PC-9 (cell line): ENCODE measurements around the gene IL21. TPM values are rescaled to one million over a fixed set of nuclear protein-coding genes. Genes with fewer than 3 reads are reported as not detected.
"Not testable (repeated sequence)": the region's sequence is repeated elsewhere in the genome, so short reads cannot be mapped to it uniquely, and the experiment has no call there.

Experiments used
- BruUV-seq: library from RNA; stranded (reverse); fragments of 400-500 nt; replicated peaks from 2 replicates; lab custom pipeline; 2021; lab: Mats Ljungman, UMichigan
- CTCF ChIA-PET: fragments of 300-600 bp; sonication (Branson Sonifier 250); formaldehyde crosslinking; loops from one replicate; lab custom pipeline; 2022; ENCODE audit warnings: antibody characterized with exemption; lab: Charles Lee
- POLR2A ChIA-PET: fragments of 300-600 bp; sonication (Branson Sonifier 250); formaldehyde crosslinking; loops from one replicate; lab custom pipeline; 2022; ENCODE audit warnings: antibody characterized with exemption; ENCODE audit not compliant: unreplicated experiment; lab: Charles Lee
- DNase-seq, 2 experiments: peaks; one replicate each; pipeline versions ENCODE4 v3.0.0 to v3.0.0-alpha.2; 2015 to 2022; ENCODE audit warnings: mixed read lengths in 1 of 2
- H2AFZ ChIP-seq: fragments of 200-600 bp; sonication (generic); 2 replicates; pipeline ENCODE4 v1.8.1; 2017; ENCODE audit warnings: antibody characterized with exemption
- H3F3A ChIP-seq: fragments of 200-600 bp; sonication (generic); 2 replicates; pipeline ENCODE4 v1.8.1; 2017; ENCODE audit warnings: antibody characterized with exemption, mild to moderate bottlenecking, low read depth; ENCODE audit not compliant: insufficient read depth
- H3K27ac ChIP-seq: fragments of 200-600 bp; sonication (generic); 2 replicates; pipeline ENCODE4 v1.6.1; 2016; ENCODE audit warnings: mixed run types
- H3K27me3 ChIP-seq: fragments of 200-600 bp; sonication (generic); 2 replicates; pipeline ENCODE4 v1.6.1; 2016; ENCODE audit warnings: low read depth, mixed run types; ENCODE audit not compliant: insufficient read depth
- H3K36me3 ChIP-seq: fragments of 200-600 bp; sonication (generic); 2 replicates; pipeline ENCODE4 v1.6.1; 2016; ENCODE audit warnings: low read depth, mixed run types
- H3K4me1 ChIP-seq: fragments of 200-600 bp; sonication (generic); replicated peaks from 2 replicates; pipeline ENCODE4 v1.6.1; 2016; ENCODE audit warnings: mixed run types; ENCODE audit not compliant: insufficient read depth
- H3K4me2 ChIP-seq: fragments of 200-600 bp; sonication (generic); 2 replicates; pipeline ENCODE4 v1.6.1; 2017; ENCODE audit warnings: mixed run types
- H3K4me3 ChIP-seq: fragments of 200-600 bp; sonication (generic); 2 replicates; pipeline ENCODE4 v1.6.1; 2016; ENCODE audit warnings: mixed run types
- H3K79me2 ChIP-seq: fragments of 200-600 bp; sonication (generic); 2 replicates; pipeline ENCODE4 v1.6.1; 2017; ENCODE audit warnings: low read depth, mixed run types
- H3K9me2 ChIP-seq: fragments of 200-600 bp; sonication (generic); 2 replicates; pipeline ENCODE4 v1.8.1; 2017; ENCODE audit warnings: mild to moderate bottlenecking; ENCODE audit not compliant: insufficient read depth
- H3K9me3 ChIP-seq: fragments of 200-600 bp; sonication (generic); 2 replicates; pipeline ENCODE4 v1.8.1; 2016; ENCODE audit warnings: low read depth; ENCODE audit not compliant: insufficient read depth
- H4K20me1 ChIP-seq: fragments of 200-600 bp; sonication (generic); 2 replicates; pipeline ENCODE4 v1.8.1; 2017; ENCODE audit not compliant: insufficient read depth
- EZH2 ChIP-seq: fragments of 200-600 bp; sonication (generic); IDR thresholded peaks from 2 replicates; pipeline ENCODE4 v1.8.0; 2017; ENCODE audit warnings: antibody characterized with exemption, low read depth
- intact Hi-C: fragments of 100-400 bp; cut with micrococcal nuclease; formaldehyde crosslinking; loops from one replicate; pipeline ENCODE4 v1.10.0; 2022; ENCODE audit not compliant: unreplicated experiment
- total RNA-seq: library from RNA; stranded (reverse); gene quantifications from 2 replicates; pipeline ENCODE4 v1.2.3, GENCODE V29; 2021
- TF ChIP-seq, protein P1 (sequence below): fragments of 200-600 bp; sonication (generic); conservative IDR thresholded peaks from 2 replicates; pipeline ENCODE4 v1.6.1; 2017; ENCODE audit warnings: mixed run types, antibody characterized with exemption, mild to moderate bottlenecking, moderate library complexity

Gene IL21
- total RNA-seq, 1 experiment from 2014 or later: not detected

- intact Hi-C loops: no loop called here
- no peaks in the 10 kb centered on the region for H3K36me3 ChIP-seq
- H3K4me1 ChIP-seq: no peaks in the 10 kb centered on the region
- no peak overlapping the region for H3K27ac ChIP-seq
- no peaks in the 10 kb centered on the region for H3K9me3 ChIP-seq
- TF ChIP-seq, protein P1, sequence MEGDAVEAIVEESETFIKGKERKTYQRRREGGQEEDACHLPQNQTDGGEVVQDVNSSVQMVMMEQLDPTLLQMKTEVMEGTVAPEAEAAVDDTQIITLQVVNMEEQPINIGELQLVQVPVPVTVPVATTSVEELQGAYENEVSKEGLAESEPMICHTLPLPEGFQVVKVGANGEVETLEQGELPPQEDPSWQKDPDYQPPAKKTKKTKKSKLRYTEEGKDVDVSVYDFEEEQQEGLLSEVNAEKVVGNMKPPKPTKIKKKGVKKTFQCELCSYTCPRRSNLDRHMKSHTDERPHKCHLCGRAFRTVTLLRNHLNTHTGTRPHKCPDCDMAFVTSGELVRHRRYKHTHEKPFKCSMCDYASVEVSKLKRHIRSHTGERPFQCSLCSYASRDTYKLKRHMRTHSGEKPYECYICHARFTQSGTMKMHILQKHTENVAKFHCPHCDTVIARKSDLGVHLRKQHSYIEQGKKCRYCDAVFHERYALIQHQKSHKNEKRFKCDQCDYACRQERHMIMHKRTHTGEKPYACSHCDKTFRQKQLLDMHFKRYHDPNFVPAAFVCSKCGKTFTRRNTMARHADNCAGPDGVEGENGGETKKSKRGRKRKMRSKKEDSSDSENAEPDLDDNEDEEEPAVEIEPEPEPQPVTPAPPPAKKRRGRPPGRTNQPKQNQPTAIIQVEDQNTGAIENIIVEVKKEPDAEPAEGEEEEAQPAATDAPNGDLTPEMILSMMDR: no peak
- TF ChIP-seq EZH2: no peak
- H3K4me2 ChIP-seq: no peak overlapping the region
- CTCF ChIA-PET: no interaction called here
- H3K27me3 ChIP-seq: no peaks in the 10 kb centered on the region
- no peak overlapping the region for H3K4me3 ChIP-seq
- no peak overlapping the region for H2AFZ ChIP-seq
- H3F3A ChIP-seq: no peaks in the 10 kb centered on the region
- H3K9me2 ChIP-seq: no peaks in the 10 kb centered on the region
- BruUV-seq: no TSS peak
- no peak for DNase-seq
- H3K79me2 ChIP-seq: no peaks in the 10 kb centered on the region
- no peaks in the 10 kb centered on the region for H4K20me1 ChIP-seq
- POLR2A ChIA-PET: no interaction called here
These were observed 38.0 kb upstream of the IL21 start for GRCh38 chr4:122658818-122659295.

- no peak overlapping the region for H2AFZ ChIP-seq
- H3K4me1 ChIP-seq: no peaks in the 10 kb centered on the region
- H3K36me3 ChIP-seq: no peaks in the 10 kb centered on the region
- H3K9me2 ChIP-seq: no peaks in the 10 kb centered on the region
- intact Hi-C loops: no loop called here
- H3K79me2 ChIP-seq: no peaks in the 10 kb centered on the region
- no peaks in the 10 kb centered on the region for H3K9me3 ChIP-seq
- ChIA-PET CTCF (no interaction called here), POLR2A (no interaction called here)
- no peaks in the 10 kb centered on the region for H3K27me3 ChIP-seq
- no peaks in the 10 kb centered on the region for H4K20me1 ChIP-seq
- H3K4me2 ChIP-seq: no peak overlapping the region
- TF ChIP-seq EZH2: no peak
- TF ChIP-seq, protein P1: no peak
- no peaks in the 10 kb centered on the region for H3F3A ChIP-seq
- no peak overlapping the region for H3K27ac ChIP-seq
- DNase-seq: no peak
- BruUV-seq: no TSS peak
- no peak overlapping the region for H3K4me3 ChIP-seq
These were observed 37.5 kb upstream of the IL21 start for GRCh38 chr4:122658377-122658776.

GRCh38 chr4:122657553-122657952, 36.7 kb upstream of the IL21 start:
- Histone ChIP-seq H3K36me3 (no peaks in the 10 kb centered on the region), H3K27ac (no peak overlapping the region), H3K4me2 (no peak overlapping the region), H3K9me3 (no peaks in the 10 kb centered on the region), H3K4me1 (no peaks in the 10 kb centered on the region), H3K9me2 (no peaks in the 10 kb centered on the region), H4K20me1 (no peaks in the 10 kb centered on the region), H3K4me3 (no peak overlapping the region), H2AFZ (no peak overlapping the region), H3K27me3 (no peaks in the 10 kb centered on the region), H3K79me2 (no peaks in the 10 kb centered on the region), H3F3A (no peaks in the 10 kb centered on the region)
- no peak for DNase-seq
- CTCF ChIA-PET: no interaction called here
- intact Hi-C loops: no loop called here
- TF ChIP-seq EZH2: no peak
- TF ChIP-seq, protein P1: no peak
- POLR2A ChIA-PET: no interaction called here
- BruUV-seq: no TSS peak

DNA sequence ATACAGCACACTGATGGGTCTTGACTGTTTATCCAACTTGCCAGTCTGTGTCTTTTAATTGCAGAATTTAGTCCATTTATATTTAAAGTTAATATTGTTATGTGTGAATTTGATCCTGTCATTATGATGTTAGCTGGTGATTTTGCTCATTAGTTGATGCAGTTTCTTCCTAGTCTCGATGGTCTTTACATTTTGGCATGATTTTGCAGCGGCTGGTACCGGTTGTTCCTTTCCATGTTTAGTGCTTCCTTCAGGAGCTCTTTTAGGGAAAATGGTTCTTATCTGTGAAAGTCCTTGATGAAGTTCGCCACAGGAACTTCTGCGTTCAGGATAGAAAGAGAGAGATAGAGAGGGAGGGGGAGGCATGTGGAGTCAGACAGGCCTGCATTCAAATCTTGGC, 35.7 kb upstream of the IL21 start:
- H3K27ac ChIP-seq, DNase-seq, H3K36me3 ChIP-seq, intact Hi-C loops, H3F3A ChIP-seq, CTCF ChIA-PET, H3K4me1 ChIP-seq, H3K9me2 ChIP-seq, BruUV-seq, POLR2A ChIA-PET, H3K9me3 ChIP-seq, H3K79me2 ChIP-seq, H3K27me3 ChIP-seq, H3K4me3 ChIP-seq, H4K20me1 ChIP-seq, H2AFZ ChIP-seq, H3K4me2 ChIP-seq: not testable (repeated sequence)
